HG03135 (cell line): ENCODE measurements around the gene ZFYVE28.
"Not testable (repeated sequence)": the region's sequence is repeated elsewhere in the genome, so short reads cannot be mapped to it uniquely, and the experiment has no call there.

Experiments
- ATAC-seq: cut with Tn5 transposase; IDR thresholded peaks from one replicate; pipeline ENCODE4 v1.9.1; 2021; ENCODE audit warnings: mild to moderate bottlenecking, moderate library complexity; ENCODE audit not compliant: unreplicated experiment

The ZFYVE28 gene

DNA sequence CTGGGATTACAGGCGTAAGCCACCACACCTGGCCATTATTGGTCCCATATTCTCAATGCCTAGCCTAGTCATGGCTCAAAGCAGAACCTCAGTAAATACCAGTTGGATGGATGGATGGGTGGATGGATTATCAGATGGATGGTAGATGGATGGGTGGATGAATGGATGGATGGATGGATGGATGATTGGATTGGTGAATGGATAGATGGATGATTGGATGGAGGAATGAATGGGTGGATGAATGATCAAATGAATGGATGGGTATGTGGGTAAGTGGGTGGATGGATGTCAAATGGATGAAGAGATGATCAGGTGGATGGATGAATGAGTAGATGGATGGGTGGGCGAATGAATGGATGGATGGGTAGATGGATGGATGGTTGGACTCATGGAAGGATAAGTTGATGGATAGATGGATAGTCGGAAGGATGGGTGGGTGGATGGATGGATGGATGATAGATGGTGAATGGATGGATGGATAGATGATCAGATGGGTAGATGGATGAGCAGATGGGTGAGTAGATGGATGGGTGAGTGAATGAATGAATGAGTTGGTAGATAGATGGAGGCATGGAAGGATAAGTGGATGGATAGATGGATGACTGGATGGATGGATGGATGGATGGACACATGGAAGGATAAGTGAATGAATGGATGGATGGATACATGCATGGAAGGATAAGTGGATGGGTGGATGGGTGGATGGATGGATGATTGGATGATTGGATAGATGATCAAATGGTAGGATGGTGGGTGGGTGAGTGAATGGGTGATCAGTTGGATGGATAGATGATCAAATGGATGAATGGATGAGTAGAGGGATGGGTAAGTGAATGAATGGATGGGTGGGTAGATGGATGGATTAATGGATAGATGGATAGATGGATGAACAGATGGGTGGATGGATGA is 28.5 kb upstream of the ZFYVE28 start:
- ATAC-seq, result no peak

DNA sequence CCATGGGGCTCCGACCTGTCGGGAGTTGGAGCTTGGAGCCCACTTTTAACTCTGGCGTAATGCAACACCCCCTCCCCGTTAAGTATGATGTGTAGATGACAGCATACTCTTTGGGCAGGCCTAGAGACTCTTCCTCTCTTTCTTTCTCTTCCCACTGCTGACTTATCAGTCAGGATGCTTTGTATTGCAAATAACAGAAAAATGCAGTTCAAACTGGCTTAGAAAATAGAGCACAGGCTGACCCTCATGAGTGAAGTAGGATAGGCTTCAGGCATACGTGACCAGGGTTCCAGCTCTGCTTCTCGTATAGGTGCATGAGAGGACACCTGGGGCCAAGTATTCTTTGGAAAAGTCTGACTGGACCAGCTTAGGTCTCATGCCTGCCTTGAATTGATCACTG is 27.1 kb upstream of the ZFYVE28 start:
- no peak for ATAC-seq

DNA sequence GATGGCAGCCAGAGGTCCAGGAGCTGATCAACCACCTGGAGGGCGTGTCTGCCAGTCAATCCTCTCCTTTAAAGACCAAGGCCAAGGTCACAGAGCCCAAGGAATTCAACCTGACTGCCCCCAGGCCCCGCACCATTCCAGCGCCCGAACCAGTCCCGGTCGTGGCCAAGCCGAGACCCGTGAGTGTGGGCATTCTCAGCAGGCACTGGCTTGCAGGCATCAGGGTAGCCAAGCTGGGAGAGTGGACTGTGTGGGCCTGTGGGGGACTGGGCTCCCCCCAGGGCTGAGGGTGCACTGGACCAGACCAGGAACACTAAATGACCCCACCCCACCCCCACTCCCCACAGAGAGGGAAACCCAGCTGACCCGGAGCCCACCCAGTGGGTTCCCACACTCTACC is 26.7 kb upstream of the ZFYVE28 start:
- no peak for ATAC-seq

DNA sequence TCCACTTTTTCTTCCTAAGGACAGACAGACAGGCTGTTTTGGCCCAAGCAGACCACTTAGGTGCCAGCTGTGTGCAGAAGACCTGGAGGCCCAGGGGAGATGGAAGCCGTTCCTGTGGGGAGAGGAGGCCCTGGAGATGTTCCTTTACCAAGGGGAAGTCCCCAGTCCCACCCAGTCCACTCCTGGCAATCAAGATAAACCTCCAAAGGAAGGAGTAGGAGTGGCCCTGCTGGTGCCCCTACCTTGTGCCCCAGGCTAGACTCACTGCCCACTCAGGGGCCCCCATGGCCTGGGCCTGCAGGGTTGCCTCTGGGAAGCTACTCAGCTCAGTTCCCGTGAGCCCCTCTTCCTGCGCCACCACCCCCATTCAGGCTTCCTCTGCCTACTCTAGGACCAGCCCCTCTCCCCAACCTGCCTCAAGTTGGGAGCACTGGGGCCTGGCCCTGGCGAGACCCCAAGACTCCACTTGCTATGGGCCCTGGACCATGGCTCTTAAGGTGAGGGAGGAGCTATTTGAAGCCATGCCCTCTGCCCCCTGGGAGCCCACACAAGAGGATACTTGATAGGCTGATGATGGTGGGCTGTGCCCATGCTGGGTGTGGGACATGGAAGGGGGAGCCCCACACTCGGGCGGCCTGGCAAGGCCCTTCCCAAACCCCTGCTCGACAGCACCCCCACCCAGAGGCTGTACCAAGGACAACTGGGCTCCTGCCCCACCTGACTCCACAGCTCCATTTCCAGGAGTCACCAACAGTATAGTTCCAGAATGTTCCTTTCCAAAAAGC is 25.7 kb upstream of the ZFYVE28 start:
- ATAC-seq, result no peak

DNA sequence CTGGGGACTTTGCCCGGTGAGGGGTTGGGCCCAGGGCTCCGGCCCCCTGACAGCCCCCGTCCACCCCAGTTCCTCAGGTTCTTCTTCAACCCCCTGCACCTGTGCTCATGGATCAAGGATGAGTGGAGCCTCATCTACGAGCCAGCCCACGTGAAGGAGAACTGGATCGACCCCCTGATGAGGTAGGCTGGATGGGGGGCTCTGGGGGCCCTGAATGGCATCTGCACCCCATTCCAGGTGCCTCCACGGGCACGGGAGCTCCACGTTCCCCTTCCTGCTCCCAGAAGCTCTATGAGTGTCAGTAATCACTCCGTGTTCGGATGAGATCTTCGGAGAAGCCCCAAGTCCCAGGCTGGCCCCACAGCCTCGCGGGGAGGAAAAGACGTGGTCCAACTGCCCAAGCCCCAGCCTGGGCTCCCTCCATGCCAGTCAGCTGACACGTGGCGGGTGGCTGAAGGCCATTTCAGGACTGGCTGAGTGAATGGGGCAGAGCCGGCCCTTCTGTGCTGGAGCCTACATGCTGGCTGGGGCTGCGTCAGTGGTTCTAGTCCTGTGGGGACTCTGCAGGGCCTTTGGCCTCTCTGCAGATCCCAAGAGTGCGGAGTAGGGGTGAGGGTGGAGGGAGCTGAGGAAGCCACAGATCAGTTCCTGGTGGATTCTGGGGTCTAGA is 24.8 kb upstream of the ZFYVE28 start:
- ATAC-seq, result no peak

DNA sequence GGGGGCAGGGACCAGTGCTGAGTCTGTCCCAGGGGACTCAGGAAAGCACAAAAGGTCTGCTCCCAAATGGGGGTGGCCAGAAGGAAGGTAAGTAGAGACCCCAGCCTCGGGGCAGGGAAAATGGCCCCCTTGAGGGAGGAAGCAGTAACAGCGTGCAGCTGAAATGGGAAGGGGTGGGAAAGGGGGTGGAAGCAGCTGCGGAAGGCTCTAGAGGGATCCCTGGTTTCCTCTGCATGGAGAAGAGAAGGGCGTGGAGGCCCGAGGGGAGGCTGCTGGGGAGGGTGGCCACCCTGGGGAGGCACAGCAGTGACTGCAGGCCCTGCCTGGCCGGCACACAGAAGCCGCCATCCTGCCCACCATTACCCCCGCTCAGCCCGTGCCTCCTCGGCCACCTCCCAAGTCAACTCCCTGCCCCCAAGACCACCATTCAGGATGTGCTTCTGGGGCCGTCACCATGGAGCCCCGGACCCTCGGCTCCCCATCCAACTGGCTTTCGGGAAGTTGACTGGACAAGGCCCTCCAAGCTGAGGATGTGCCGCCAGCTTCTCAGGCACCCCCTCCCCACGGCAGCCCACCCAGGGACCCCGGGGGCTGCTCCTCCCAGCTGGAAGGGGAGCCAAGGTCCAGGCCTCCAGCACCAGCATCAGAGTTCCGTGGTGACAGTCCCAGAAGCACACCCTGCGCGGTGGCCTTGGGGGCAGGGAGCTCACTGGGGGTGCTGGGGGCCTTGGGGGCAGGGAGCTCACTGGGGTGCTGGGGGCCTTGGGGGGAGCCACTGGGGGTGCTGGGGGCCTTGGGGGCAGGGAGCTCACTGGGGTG is 23.9 kb upstream of the ZFYVE28 start:
- no peak for ATAC-seq

DNA sequence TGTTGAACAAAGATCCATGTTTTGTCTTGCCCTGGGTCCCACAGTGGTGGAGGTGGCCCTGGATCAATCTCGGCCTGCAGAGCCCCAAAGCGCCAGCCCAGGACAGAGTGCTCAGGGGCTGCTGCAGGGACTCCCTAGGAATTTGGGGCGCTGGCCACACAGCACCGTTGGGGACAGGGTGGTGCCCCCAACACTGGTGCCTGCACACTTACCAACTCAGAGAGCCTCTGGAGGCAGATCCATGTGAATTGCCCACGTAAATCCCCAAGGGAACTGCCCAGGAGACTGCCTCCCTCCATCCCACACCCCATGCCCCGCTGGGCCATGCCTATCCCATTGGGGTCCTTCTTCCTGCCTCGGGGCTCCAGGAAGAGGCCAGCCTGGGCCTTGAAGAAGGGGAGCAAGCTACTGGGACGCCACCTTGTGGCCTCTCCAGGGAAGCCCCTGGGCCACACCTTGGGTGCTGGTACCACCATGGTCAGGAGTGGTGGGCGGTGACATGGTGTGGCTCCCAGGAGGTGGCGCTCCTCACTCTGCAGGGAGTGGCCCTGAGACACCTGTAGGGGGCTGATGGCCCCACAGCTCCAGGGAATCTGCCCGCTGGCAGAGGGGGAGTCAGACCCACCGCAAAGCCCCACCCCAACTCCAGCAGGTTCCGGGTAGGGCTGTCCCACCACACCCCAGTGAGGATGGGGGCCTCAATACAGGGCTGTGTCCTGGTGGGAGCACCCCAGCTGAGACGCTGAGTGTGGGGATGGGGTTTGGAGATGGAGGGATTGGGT is 23.1 kb upstream of the ZFYVE28 start:
- ATAC-seq, result peak; percentile 79

DNA sequence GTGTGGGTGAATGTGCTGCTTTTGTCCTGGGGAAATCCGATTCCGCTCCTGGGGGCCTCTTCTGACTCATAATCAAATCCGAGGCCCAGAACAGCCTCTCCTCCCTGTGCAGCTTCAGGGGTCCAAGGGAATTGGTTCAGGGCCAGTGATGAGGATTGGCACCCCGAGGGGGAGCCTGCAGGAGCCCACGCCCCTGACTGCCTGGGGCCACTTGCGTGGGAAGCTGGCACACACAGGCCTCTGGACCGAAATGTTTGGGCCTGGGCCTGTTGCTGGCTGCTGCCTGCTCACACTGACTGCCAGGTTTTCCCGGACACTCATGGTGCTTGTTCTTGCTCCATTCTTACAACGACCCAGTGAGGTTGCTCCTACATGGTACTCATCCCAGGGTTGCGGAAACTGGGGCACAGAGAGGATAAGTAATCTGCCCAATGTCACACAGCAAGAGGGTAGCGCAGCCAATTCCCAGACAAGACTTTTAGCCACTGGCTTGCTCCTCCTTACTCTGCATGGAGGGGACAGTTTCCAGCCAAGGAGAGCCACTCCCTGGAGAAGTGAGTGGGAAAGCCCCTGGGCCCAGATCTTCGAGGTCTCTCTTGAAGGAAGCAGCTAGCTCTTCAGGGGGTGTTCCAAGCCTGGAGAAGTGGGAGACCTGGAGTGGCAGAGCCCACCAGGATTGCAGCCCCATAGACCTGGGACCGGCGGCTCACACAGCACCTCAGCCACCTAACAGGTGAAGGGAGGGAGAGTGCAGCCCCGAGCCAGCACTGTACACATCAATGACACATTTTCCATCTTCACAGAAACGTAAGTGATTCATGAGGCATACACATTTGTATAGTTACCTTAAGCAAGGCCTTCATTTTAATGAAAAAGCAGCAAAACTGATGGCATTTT is 20.6 kb upstream of the ZFYVE28 start:
- ATAC-seq, result no peak

DNA sequence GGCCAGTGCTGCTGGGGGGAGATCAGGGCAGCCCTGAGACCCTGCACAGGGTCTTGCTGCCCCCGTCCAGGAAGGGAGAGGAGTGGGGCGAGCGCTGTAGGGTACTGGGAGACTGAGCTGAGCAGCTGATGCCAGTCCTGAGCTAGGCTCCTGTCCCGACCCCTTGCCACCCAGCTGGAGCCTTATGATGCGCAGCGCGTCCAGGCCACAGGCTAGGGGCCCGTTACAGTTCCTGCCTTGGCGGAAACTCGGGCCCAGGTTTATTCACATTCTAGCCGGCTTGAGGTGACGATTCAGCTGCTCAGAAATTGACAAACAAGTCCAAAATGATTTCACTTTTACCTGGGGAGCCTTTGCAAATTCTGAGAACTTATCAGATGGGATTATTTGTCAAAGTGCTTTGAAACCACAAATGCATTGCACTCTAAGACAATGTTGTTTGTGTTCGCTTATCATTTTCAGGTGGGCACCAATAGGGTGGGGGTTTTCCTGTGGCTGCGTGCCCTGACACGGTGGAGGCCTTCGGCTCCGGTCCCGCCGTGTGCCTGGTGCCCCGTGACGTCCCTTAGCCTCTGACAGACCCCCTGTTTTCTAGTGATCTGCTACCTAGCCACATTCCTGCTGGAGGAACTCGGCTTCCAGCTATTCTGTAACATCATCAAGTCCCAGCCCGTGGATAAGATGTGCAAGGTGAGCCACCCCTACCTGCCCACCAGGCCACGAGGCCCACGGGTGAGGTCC is 19.2 kb upstream of the ZFYVE28 start:
- no peak for ATAC-seq

DNA sequence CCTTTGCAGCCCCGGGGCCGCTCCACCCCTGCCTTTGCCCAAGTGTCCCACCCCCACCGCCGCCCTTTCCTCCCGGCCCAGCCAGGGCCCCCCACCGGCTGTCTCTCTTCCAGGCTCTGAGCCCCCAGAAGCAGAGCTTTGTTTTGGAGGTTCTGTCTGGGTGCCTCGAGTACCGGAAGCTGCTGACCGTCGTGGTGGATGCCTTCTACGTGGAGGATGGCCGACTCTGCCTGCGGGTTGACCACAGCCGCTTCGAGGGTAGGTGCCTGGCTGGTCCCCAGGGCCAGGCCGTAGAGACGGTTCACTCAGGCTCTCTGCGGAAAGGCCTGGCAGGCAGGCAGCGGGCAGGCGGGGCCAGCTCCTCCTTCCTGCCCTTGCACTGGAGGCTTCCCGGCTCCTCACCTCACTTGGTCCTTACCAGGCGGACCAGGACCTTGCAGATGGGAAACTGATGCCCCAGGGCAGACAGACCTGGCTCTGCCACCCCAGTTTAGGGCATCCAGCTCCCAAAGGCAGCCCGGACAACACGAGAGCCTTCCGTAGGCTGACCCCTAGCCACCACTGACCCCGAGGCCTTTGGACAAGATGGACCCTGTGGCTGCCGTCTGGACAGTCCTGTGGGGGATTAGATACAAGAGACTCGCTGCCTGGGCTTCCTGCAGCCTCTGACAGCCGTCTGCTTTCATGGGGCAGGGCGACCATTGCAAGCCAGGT is 18.5 kb upstream of the ZFYVE28 start:
- no peak for ATAC-seq

DNA sequence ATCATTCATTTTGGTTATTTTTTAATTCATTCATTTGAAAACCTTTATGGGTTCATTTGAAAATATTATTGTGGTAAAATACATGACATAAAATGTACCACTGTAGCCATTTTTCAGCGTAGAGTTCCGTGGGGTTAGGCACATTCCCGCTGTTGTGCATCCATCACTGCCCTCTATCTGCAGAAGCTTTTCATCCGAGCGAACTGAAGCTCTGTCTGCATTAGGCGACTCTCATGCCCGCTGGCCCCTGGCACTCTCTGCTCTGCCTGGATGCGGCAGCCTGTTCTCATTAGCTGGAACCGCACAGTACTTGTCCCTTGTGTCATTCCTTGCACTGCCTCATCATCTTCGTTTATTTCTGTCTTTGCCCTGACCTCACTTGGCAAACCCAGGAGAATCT is 17.9 kb upstream of the ZFYVE28 start:
- no peak for ATAC-seq

DNA sequence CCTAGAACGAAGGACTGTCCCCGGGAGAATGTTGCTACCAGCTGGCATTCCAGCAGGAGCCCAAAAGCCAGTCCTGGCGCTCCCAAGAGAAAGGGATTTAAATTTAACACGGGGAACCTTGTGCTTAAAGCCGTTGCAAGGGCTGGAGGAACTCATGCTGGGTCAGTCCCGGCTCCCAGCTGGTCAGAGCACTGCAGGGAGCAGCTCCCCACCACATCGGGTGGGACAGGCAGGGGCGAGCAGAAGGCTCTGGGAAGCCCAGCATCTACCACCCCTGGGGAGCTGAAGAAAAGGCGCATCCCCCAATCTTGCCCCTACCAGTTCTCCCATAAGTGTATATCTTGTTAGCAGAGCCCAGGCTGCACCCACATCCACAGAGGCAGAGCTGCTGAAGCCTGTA is 16.0 kb upstream of the ZFYVE28 start:
- ATAC-seq, result no peak

DNA sequence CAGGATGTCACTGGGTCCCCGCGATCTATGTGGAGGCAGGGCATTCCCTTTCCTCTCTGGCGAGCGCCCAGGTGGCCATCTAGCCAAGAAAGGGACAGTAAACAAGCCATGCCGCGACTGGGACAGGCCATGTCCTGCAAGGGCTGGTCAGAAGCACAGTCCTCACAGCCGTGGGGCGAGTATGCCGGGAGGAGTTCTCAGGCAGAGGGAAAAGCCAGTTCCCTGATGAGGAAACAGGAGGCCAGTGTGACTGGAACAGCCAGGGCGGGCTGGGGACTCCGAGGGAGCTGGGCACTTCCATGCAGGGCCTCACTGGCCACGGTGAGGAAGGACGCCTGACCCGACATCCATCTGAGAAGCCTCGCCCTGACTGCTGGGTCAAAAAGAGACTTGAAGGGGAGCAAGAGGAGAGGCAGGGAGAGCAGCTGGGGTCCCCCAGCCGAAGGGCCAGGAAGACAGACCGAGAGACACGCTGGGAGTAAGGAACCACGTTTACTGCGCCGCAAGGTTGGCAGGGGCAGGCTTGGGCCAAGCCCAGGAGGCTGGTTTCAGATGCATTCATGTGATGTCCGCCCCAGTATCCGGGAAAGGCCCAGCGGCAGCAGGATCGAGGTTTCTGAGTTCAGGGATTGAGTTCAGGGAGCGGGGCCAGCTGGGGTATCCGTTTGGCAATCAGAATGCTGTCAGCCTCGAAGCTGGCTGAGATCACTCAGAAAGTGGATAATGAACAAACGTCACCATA is 15.3 kb upstream of the ZFYVE28 start:
- ATAC-seq, result no peak

DNA sequence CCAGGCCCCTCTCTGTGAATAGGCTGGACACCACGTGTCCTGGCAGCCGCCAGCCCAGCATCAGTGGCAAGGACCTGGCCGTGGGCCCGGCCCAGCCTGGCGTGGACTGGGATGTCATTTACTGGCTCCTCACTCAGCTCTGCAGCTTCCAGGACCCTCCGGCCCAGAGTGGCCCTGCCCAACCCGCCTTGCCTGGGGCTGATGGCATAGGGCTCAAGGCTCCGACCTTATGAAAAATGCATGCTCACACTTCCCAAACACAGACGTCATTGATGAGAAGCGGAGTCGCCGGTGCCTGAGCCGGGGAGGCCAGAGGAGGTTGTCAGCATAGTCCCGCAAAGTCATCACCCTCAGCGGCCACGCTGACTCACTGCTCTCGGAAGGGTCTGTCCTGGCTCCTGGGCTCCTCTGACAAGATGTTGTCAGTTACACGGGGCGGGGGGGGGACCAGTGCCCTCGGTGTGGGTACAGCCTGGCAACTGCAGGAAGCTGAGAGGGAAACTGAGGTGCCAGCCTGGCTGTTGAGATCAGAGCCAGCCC is 14.6 kb upstream of the ZFYVE28 start:
- ATAC-seq, result no peak

DNA sequence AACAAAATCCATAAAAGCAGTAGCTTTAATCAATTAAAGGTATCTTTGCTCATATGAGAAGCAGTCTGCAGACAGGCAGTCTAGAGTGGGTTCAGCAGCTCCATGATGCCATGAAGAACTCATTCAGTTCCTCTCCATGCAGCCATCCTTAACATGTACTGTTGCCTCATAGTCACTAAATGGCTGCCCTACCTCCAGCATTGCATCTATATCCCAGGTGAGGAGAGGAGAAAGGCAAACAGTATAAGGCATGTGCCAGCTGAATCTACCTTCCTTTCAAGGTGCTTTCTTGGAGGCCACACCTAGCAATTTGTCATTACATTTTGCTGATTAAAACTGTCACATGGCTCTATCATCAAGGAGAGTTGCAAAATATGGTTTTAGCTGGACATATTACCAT is 13.6 kb upstream of the ZFYVE28 start:
- no peak for ATAC-seq

DNA sequence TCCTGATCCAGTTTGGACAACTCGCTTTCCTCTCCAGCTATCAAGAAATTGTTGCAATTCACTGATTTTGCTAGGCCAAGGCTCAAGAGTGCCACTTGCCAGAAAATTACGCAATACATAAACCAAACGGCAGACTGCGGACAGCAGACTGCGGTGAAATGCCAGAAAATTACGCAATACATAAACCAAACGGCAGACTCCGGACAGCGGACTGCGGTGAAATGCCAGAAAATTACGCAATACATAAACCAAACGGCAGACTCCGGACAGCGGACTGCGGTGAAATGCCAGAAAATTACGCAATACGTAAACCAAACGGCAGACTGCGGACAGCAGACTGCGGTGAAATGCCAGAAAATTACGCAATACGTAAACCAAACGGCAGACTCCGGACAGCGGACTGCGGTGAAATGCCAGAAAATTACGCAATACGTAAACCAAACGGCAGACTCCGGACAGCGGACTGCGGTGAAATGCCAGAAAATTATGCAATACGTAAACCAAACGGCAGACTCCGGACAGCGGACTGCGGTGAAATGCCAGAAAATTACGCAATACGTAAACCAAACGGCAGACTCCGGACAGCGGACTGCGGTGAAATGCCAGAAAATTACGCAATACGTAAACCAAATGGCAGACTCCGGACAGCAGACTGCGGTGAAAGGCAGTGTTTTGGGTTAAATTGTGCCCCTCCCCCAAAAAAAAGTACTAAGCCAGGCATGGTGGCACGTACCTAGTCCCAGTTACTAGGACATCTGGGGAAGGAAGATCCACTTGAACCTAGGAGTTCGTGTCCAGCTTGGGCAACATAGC is 11.7 kb upstream of the ZFYVE28 start:
- ATAC-seq, result not testable (repeated sequence)
